Prostate gland (tissue), 2 donors: ENCODE data around the gene RASGRF2. TPM values are rescaled to one million over a fixed set of nuclear protein-coding genes. Genes with fewer than 3 reads are reported as not detected.
"Not testable (repeated sequence)": the region's sequence is repeated elsewhere in the genome, so short reads cannot be mapped to it uniquely, and the experiment has no call there.

ENCODE experiments used
- DNase-seq: peaks from one replicate; pipeline ENCODE4 v3.0.0-alpha.2; 2019; ENCODE audit warnings: low spot score
- H3K27ac ChIP-seq, 2 donors: fragments of 200-600 bp; sonication (generic); 2 replicates each; pipeline ENCODE4 v1.5.1; 2017 to 2019
- H3K27me3 ChIP-seq: fragments of 200-600 bp; sonication (generic); replicated peaks from 2 replicates; pipeline ENCODE4 v1.5.1; 2019; ENCODE audit not compliant: insufficient read depth
- H3K36me3 ChIP-seq, 2 donors: fragments of 200-600 bp; sonication (generic); 1 replicate in 1 of 2; 2 replicates in 1 of 2; pipeline versions ENCODE4 v1.5.1 to v1.8.1; 2017 to 2019
- H3K4me1 ChIP-seq: fragments of 200-600 bp; sonication (generic); replicated peaks from 2 replicates; pipeline ENCODE4 v1.5.1; 2019
- H3K4me3 ChIP-seq, 2 donors: fragments of 200-600 bp; sonication (generic); 2 replicates each; pipeline ENCODE4 v1.5.1; 2017 to 2019
- H3K9me3 ChIP-seq: fragments of 200-600 bp; sonication (generic); 2 replicates; pipeline ENCODE4 v1.5.1; 2017
- POLR2A ChIP-seq: fragments of 450-650 bp; IDR thresholded peaks from one replicate; pipeline ENCODE4 v1.6.1; 2016; ENCODE audit warnings: antibody characterized with exemption, mild to moderate bottlenecking
- POLR2AphosphoS5 ChIP-seq: sonication (generic); formaldehyde crosslinking; IDR thresholded peaks from one replicate; pipeline ENCODE4 v1.6.1; 2017; ENCODE audit warnings: antibody characterized with exemption
- WGBS: methylation state at CpG from one replicate; pipeline ENCODE4 v1.1.5; 2018; 5-methylcytosine and 5-hydroxymethylcytosine counted together
- intact Hi-C: fragments of 100-400 bp; cut with DNase I; formaldehyde crosslinking; loops from one replicate; pipeline ENCODE4 v1.14.2; 2022
- total RNA-seq, 2 donors: library from RNA; depleted of rRNA; stranded (reverse); fragments of >200 nt; gene quantifications; one replicate each; pipeline ENCODE4 v1.1.0, GENCODE V29; 2016
- TF ChIP-seq, protein P1 (sequence below), 4 experiments: fragments of 200-600 bp in 2 of 4; fragments of 450-650 bp in 2 of 4; sonication (generic) in 2 of 4; IDR thresholded peaks; 1 replicate in 3 of 4; 2 replicates in 1 of 4; pipeline ENCODE4 v1.5.1; 2016 to 2019; ENCODE audit warnings: antibody characterized with exemption in 4 of 4, mild to moderate bottlenecking in 2 of 4, moderate library complexity in 2 of 4

The RASGRF2 gene
- total RNA-seq, 2 donors from 2014 or later, result 3.0 to 7.6 TPM

DNA sequence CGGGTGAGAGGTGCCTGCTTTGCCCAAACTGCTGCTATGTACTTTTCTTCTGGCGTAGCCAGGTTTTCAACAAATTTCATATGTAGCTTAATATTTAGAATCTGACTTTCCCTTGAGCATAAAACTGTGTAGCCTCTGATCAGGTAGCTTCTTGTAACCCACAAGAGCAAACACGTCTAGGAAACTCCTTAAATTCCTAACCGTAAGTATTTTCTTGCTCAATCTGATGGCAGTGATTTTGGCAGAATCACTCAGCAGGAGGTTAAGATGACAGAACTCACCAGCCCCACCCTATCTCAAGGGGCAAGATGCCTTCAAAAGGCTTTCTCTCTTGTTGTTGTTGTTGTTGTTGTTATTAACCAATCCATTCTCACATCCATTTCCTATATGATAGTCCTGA lies 293.7 kb downstream of the RASGRF2 start:
- TF ChIP-seq POLR2A (no peak), POLR2AphosphoS5 (no peak)
- TF ChIP-seq, protein P1, sequence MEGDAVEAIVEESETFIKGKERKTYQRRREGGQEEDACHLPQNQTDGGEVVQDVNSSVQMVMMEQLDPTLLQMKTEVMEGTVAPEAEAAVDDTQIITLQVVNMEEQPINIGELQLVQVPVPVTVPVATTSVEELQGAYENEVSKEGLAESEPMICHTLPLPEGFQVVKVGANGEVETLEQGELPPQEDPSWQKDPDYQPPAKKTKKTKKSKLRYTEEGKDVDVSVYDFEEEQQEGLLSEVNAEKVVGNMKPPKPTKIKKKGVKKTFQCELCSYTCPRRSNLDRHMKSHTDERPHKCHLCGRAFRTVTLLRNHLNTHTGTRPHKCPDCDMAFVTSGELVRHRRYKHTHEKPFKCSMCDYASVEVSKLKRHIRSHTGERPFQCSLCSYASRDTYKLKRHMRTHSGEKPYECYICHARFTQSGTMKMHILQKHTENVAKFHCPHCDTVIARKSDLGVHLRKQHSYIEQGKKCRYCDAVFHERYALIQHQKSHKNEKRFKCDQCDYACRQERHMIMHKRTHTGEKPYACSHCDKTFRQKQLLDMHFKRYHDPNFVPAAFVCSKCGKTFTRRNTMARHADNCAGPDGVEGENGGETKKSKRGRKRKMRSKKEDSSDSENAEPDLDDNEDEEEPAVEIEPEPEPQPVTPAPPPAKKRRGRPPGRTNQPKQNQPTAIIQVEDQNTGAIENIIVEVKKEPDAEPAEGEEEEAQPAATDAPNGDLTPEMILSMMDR (IDR thresholded peaks at IDR 0.05), result no peak

DNA sequence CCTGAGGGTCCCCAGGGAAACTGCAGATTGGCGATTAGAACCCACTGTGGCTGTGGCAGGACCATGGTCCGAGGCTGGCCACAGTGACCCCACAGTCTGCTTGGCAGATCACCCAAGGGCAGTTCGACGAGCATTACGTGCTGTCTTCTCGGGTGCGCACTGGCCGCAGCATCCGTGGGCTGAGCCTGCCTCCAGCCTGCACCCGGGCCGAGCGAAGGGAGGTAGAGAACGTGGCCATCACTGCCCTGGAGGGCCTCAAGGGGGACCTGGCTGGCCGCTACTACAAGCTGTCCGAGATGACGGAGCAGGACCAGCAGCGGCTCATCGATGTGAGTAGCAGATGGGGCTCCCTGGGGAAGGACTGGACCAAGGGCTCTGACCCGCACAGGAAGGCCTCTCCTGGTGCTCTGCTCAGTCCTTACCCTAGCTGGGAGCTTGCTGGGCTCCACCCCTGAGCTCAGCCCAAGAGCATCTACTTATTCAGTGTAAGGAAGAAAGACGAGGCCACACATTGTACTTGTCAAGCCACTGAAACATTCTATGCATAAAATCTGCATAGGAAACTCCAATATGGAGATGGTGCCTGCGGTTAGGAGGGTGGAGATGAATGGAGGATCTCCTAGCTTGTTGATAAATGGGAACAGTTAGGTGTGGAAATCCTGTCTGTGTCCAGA lies 294.9 kb downstream of the RASGRF2 start:
- Histone ChIP-seq H3K4me3 (no peak overlapping the region), H3K9me3 (no peaks in the 10 kb centered on the region), H3K27ac (no peak overlapping the region), H3K4me1 (no peaks in the 10 kb centered on the region), H3K36me3 (no peaks in the 10 kb centered on the region), H3K27me3 (no peaks in the 10 kb centered on the region)
- DNase-seq, result no peak
- 97% methylated on average over 21 of the region's 21 CpGs for WGBS
- intact Hi-C loops, result no loop called here
- TF ChIP-seq POLR2A, result no peak

More for the DNA sequence above, 293.7 kb downstream of the RASGRF2 start:
- Histone ChIP-seq H3K4me1 (no peaks in the 10 kb centered on the region), H3K27ac (no peak overlapping the region), H3K36me3 (no peaks in the 10 kb centered on the region), H3K4me3 (no peak overlapping the region), H3K27me3 (no peaks in the 10 kb centered on the region), H3K9me3 (no peaks in the 10 kb centered on the region)
- intact Hi-C loops, result no loop called here
- DNase-seq, result no peak
- WGBS, result 69% methylated on average over 4 of the region's 4 CpGs

DNA sequence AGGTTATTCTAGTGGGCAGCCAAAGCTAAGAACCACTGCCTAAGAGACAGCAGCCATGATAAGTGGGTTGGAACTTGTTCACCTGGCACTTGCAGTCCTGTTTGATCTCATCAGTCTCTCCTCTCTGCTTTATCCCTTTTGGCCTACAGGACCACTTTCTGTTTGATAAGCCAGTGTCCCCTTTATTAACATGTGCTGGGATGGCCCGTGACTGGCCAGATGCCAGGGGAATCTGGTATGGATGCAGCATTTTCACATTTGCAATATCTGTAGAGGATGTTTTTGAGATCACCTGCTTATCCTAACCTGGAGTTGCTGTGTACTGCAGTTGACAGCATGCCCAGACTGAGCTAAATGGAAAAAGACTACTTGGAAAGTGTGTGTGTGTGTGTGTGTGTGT lies 296.6 kb downstream of the RASGRF2 start:
- intact Hi-C loops, result no loop called here
- no peaks in the 10 kb centered on the region for H3K27me3 ChIP-seq
- no peaks in the 10 kb centered on the region for H3K36me3 ChIP-seq
- TF ChIP-seq POLR2A (no peak), POLR2AphosphoS5 (no peak)
- TF ChIP-seq, protein P1 (IDR thresholded peaks at IDR 0.05), result no peak
- no peak overlapping the region for H3K27ac ChIP-seq
- no peaks in the 10 kb centered on the region for H3K4me1 ChIP-seq
- WGBS, result 93% methylated on average over 1 of the region's 1 CpG
- no peaks in the 10 kb centered on the region for H3K9me3 ChIP-seq
- H3K4me3 ChIP-seq, result no peak overlapping the region
- DNase-seq, result no peak

DNA sequence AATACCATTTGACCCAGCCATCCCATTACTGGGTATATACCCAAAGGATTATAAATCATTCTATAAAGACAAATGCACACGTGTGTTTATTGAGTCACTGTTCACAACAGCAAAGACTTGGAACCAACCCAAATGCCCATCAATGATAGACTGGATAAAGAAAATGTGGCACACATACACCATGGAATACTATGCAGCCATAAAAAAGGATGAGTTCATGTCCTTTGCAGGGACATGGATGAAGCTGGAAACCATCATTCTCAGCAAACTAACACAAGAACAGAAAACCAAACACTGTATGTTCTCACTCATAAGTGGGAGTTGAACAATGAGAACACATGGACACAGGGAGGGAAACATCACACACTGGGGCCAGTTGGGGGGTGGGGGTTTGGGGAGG lies 302.6 kb downstream of the RASGRF2 start:
- H3K27me3 ChIP-seq, H3K4me1 ChIP-seq, DNase-seq, intact Hi-C loops, H3K9me3 ChIP-seq, H3K36me3 ChIP-seq, H3K27ac ChIP-seq, H3K4me3 ChIP-seq: not testable (repeated sequence)
- 81% methylated on average over 1 of the region's 1 CpG for WGBS

DNA sequence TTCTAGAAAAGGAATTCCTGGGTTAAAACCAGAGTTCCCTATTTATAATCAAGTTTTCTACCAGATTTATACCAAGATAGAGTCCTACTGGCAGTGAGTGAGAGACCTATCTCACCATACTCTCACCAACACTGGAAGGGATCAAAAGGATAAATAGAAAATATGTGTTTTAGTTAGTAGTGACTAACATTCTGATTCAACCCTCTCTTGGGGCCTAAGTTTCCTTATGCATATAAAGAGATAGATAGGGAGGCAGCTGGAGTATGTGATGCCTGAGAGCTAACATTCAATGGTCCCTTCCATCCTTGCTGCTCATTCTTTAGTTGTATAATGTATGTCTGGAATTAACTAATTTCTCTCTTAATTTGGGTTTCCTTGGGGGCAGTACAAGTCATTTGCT lies 304.9 kb downstream of the RASGRF2 start:
- TF ChIP-seq POLR2A, result no peak
- TF ChIP-seq POLR2AphosphoS5, result no peak
- TF ChIP-seq, protein P1 (IDR thresholded peaks at IDR 0.05), result no peak
- Histone ChIP-seq H3K27me3 (no peaks in the 10 kb centered on the region), H3K9me3 (no peaks in the 10 kb centered on the region), H3K4me1 (no peaks in the 10 kb centered on the region), H3K27ac (no peak overlapping the region), H3K36me3 (no peaks in the 10 kb centered on the region), H3K4me3 (no peak overlapping the region)
- DNase-seq, result no peak
- intact Hi-C loops, result no loop called here

DNA sequence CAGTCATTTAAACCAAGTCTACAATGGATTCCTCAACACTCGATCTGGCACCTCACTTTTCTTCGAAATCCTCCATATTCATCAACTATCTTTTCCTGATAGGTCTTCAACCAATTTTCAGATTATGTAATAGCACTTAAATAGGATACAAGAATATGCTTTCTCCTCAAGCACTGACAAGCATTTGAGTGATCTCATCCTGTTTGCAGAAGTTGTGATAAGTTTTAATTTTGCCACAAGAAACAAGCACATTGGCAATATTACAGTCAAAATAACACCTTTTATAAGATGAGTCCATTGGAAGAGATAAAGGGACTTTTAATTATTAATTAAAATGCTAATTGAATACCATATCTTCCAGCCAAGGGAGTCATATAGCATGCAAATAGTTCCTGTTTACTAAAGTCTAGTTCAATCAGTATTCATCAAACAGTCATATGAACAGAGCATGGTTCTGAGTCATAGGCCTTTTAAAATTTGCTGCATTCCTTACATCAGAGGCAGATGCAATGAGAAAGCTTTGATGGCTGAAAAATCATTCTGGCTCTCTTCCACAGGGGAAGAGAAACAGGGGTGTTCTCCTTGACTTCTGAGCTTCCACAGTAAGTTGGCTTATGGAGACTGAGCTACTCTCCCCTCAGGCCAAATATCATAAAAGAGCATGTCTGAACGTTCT lies 308.5 kb downstream of the RASGRF2 start:
- 67% methylated on average over 3 of the region's 3 CpGs for WGBS
- H3K4me1 ChIP-seq, result no peaks in the 10 kb centered on the region
- H3K27ac ChIP-seq, result no peak overlapping the region
- DNase-seq, result no peak
- H3K27me3 ChIP-seq, result no peaks in the 10 kb centered on the region
- TF ChIP-seq, protein P1 (IDR thresholded peaks at IDR 0.05), result no peak
- TF ChIP-seq POLR2AphosphoS5, result peak; percentile 44
- no peak for TF ChIP-seq POLR2A
- intact Hi-C loops, result no loop called here
- H3K4me3 ChIP-seq, result no peak overlapping the region
- no peaks in the 10 kb centered on the region for H3K36me3 ChIP-seq
- no peaks in the 10 kb centered on the region for H3K9me3 ChIP-seq
